Neutrophil (primary cell): ENCODE results near the gene RLN3.

Experiments
- H3K27ac ChIP-seq: fragments of 200-600 bp; sonication (generic); 2 replicates; pipeline ENCODE4 v1.5.1; 2016; ENCODE audit warnings: mild to moderate bottlenecking, moderate library complexity
- H3K27me3 ChIP-seq: fragments of 200-600 bp; sonication (generic); 2 replicates; pipeline ENCODE4 v1.6.0; 2016; ENCODE audit warnings: mild to moderate bottlenecking
- H3K36me3 ChIP-seq: fragments of 200-600 bp; sonication (generic); 2 replicates; pipeline ENCODE4 v1.5.1; 2017
- H3K4me1 ChIP-seq, 2 experiments: fragments of 200-600 bp in 1 of 2; sonication (generic) in 1 of 2; 1 replicate in 1 of 2; 2 replicates in 1 of 2; pipeline versions ENCODE4 v1.5.1 to v1.6.1; 2013 to 2016; ENCODE audit warnings: low read depth in 1 of 2, low read length in 1 of 2, mild to moderate bottlenecking in 1 of 2, moderate library complexity in 1 of 2; ENCODE audit not compliant: control insufficient read depth in 1 of 2, insufficient read depth in 1 of 2
- H3K4me3 ChIP-seq, 2 experiments: fragments of 200-600 bp in 1 of 2; sonication (generic) in 1 of 2; 1 replicate in 1 of 2; 2 replicates in 1 of 2; pipeline ENCODE4 v1.5.1; 2013 to 2016; ENCODE audit warnings: low read depth in 1 of 2, low read length in 1 of 2, mild to moderate bottlenecking in 1 of 2, moderate library complexity in 1 of 2
- H3K9me3 ChIP-seq: fragments of 200-600 bp; sonication (generic); 2 replicates; pipeline ENCODE4 v1.5.1; 2016
- CTCF ChIP-seq: fragments of 200-600 bp; sonication (generic); IDR thresholded peaks from 2 replicates; pipeline ENCODE4 v1.5.1; 2016; ENCODE audit warnings: antibody characterized with exemption

Gene RLN3

DNA sequence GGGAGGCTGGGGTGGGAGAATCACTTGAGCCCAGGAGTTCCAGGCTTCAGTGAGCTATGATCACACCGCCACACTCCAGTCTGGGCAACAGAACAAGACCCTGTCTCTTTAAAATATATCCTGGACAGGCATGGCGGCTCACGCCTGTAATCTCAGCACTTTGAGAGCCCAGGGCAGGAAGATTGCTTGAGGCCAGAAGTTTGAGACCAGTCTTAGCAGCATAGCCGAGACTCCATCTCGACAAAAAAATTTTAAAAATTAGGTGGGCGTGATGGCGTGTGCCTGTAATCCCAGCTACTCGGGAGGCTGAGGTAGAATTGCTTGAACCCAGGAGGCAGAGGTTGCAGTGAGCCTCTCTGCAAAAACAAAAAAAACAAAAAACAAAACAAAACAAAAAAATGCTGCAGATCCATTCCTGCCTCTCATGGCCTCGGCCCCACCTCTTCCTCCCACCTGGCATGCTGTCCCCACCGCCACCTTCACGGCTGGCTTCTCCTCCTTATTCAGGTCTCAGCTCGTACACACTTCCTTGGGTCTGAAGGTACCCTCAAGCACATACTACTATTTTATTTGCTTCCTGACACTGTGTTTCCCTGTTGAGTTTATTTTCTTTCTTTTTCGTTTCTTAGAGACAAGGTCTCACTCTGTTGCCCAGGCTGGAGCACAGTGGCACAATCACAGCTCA, 27.1 kb upstream of the RLN3 start:
- no peak overlapping the region for H3K27ac ChIP-seq
- no peak overlapping the region for H3K4me3 ChIP-seq
- peaks cover 12% of the 10 kb centered on the region for H3K36me3 ChIP-seq
- H3K27me3 ChIP-seq = no peaks in the 10 kb centered on the region
- TF ChIP-seq CTCF = no peak
- no peaks in the 10 kb centered on the region for H3K9me3 ChIP-seq
- H3K4me1 ChIP-seq = peaks cover 8 to 13% of the 10 kb centered on the region in 2 experiments

GRCh38 chr19:14002571-14003250, 25.2 kb upstream of the RLN3 start:
- H3K4me1 ChIP-seq = peaks cover 12 to 18% of the 10 kb centered on the region in 2 experiments
- peaks cover 3% of the 10 kb centered on the region for H3K36me3 ChIP-seq
- H3K27me3 ChIP-seq = no peaks in the 10 kb centered on the region
- no peaks in the 10 kb centered on the region for H3K9me3 ChIP-seq
- no peak overlapping the region for H3K4me3 ChIP-seq
- TF ChIP-seq CTCF = no peak
- H3K27ac ChIP-seq = peak overlapping the region; percentile 33

DNA sequence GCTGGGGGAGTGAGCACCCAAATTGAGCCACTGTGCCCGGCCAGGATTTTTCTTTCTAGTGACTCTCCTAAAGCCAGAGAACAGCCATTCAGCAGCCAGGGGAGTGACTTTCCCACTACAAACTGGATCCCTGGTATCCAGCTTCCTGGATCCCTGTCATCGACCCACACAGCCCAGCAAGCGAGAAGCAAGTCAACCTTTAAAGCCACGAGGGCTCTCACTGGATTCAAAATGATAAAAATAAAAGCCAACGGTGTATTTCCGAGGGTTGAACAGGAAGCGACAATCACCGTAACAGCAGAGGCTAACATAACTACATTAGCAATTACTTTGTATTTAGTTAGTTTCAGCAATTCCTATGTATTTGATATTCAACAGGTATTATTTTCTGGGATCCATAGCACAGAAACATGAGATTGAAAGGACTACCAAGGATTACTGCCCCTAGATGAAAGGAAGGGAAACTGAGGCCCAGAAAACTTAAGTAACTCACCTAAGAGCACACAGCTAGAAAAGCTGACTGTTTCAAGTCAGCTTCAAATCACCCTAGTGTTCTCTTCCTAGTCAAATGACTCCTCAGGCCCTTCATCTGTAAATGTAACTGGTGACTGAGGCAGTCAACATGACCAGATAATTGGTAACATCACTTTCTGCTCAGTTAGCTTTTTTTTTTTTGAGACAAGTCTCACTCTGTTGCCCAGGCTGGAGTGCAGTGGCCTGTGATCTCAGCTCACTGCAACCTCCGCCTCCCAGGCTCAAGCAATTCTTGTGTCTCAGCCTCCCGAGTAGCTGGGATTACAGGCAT, 24.5 kb upstream of the RLN3 start:
- H3K4me1 ChIP-seq = peaks cover 12 to 18% of the 10 kb centered on the region in 2 experiments
- H3K27me3 ChIP-seq = no peaks in the 10 kb centered on the region
- no peak overlapping the region for H3K4me3 ChIP-seq
- H3K27ac ChIP-seq = peak overlapping the region; percentile 33
- H3K9me3 ChIP-seq = no peaks in the 10 kb centered on the region
- TF ChIP-seq CTCF = no peak
- no peaks in the 10 kb centered on the region for H3K36me3 ChIP-seq

GRCh38 chr19:14004619-14005348, 23.2 kb upstream of the RLN3 start:
- H3K27me3 ChIP-seq = no peaks in the 10 kb centered on the region
- peaks cover 12 to 18% of the 10 kb centered on the region in 2 experiments for H3K4me1 ChIP-seq
- TF ChIP-seq CTCF = no peak
- H3K9me3 ChIP-seq = no peaks in the 10 kb centered on the region
- peak overlapping the region; percentile 98 for H3K27ac ChIP-seq
- H3K36me3 ChIP-seq = no peaks in the 10 kb centered on the region
- H3K4me3 ChIP-seq = peak overlapping the region in 1 of 2 experiments; percentile 96

GRCh38 chr19:14005349-14006084, 22.4 kb upstream of the RLN3 start:
- Histone ChIP-seq H3K36me3 (no peaks in the 10 kb centered on the region), H3K4me1 (peaks cover 12 to 18% of the 10 kb centered on the region in 2 experiments), H3K27ac (peak overlapping the region; percentile 98), H3K9me3 (no peaks in the 10 kb centered on the region), H3K27me3 (no peaks in the 10 kb centered on the region), H3K4me3 (peak overlapping the region; percentile 96 to 97)
- TF ChIP-seq CTCF = no peak
